Liver (tissue), 3 donors: ENCODE measurements around the gene PDRG1.

Source experiments
- CTCF ChIP-seq: fragments of 150-350 bp; IDR thresholded peaks from 2 replicates; pipeline ENCODE4 v1.5.1; 2017; ENCODE audit warnings: improper control_type of control experiment, low read depth, low read length; ENCODE audit not compliant: missing input control
- EGR1 ChIP-seq, 2 donors: IDR thresholded peaks; 2 replicates each; pipeline ENCODE4 v1.6.1; 2016 to 2018; ENCODE audit warnings: antibody characterized with exemption in 2 of 2, low read depth in 2 of 2
- FOXA1 ChIP-seq: IDR thresholded peaks from 2 replicates; pipeline ENCODE4 v1.6.1; 2016; ENCODE audit warnings: antibody characterized with exemption
- GABPA ChIP-seq, 2 donors: IDR thresholded peaks in 1 of 2; conservative IDR thresholded peaks in 1 of 2; 2 replicates each; pipeline ENCODE4 v1.6.1; 2016; ENCODE audit warnings: antibody characterized with exemption in 2 of 2, mild to moderate bottlenecking in 1 of 2, moderate library complexity in 1 of 2
- JUND ChIP-seq, 2 donors: IDR thresholded peaks; 2 replicates each; pipeline ENCODE4 v1.6.1; 2016; ENCODE audit warnings: antibody characterized with exemption in 2 of 2
- MAX ChIP-seq: IDR thresholded peaks from 2 replicates; pipeline ENCODE4 v1.6.1; 2016; ENCODE audit warnings: antibody characterized with exemption
- RAD21 ChIP-seq, 2 donors: IDR thresholded peaks; 2 replicates each; pipeline ENCODE4 v1.6.1; 2016; ENCODE audit warnings: antibody characterized with exemption in 2 of 2, mild to moderate bottlenecking in 2 of 2
- REST ChIP-seq: IDR thresholded peaks from 2 replicates; pipeline ENCODE4 v1.6.1; 2016; ENCODE audit warnings: antibody characterized with exemption, mild to moderate bottlenecking
- RXRA ChIP-seq, 2 donors: IDR thresholded peaks; 2 replicates each; pipeline ENCODE4 v1.6.1; 2017 to 2018; ENCODE audit warnings: antibody characterized with exemption in 2 of 2, mild to moderate bottlenecking in 1 of 2
- SP1 ChIP-seq: IDR thresholded peaks from 2 replicates; pipeline ENCODE4 v1.6.1; 2018; ENCODE audit warnings: antibody characterized with exemption, mild to moderate bottlenecking
- TAF1 ChIP-seq: conservative IDR thresholded peaks from 2 replicates; pipeline ENCODE4 v1.6.1; 2016; ENCODE audit warnings: antibody characterized with exemption, mild to moderate bottlenecking
- YY1 ChIP-seq: IDR thresholded peaks from 2 replicates; pipeline ENCODE4 v1.6.1; 2016; ENCODE audit warnings: antibody characterized with exemption, mild to moderate bottlenecking
- ZBTB33 ChIP-seq: IDR thresholded peaks from 2 replicates; pipeline ENCODE4 v1.6.1; 2016; ENCODE audit warnings: antibody characterized with exemption
- TF ChIP-seq, protein P1 (sequence below): IDR thresholded peaks from 2 replicates; pipeline ENCODE4 v1.6.1; 2016; ENCODE audit warnings: antibody characterized with exemption
- donor health status: healthy.
- donor health status: healthy.

- TF ChIP-seq CTCF (no peak), TAF1 (no peak), EGR1 (IDR thresholded peaks at IDR 0.05; ENCODE audit: low read depth in 2 of 2) (no peak), MAX (no peak), SP1 (no peak), ZBTB33 (no peak), REST (no peak), JUND (IDR thresholded peaks at IDR 0.05) (no peak), RXRA (IDR thresholded peaks at IDR 0.05) (no peak), FOXA1 (no peak), RAD21 (IDR thresholded peaks at IDR 0.05) (no peak), YY1 (no peak), GABPA (IDR thresholded peaks at IDR 0.05 in 1 of 2, conservative IDR thresholded peaks at IDR 0.05 in 1 of 2) (no peak)
- TF ChIP-seq, protein P1, sequence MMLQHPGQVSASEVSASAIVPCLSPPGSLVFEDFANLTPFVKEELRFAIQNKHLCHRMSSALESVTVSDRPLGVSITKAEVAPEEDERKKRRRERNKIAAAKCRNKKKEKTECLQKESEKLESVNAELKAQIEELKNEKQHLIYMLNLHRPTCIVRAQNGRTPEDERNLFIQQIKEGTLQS, result no peak
Observed at GRCh38 chr20:31936420-31936819, 15.4 kb downstream of the PDRG1 start.
